Dendritic cell treated with granulocyte-macrophage colony-stimulating factor and Interleukin-4, amounts not matched to agents 40 ng/mL and 50 ng/mL, for 4 days (primary cell): Measurements from ENCODE around the gene STXBP1.
A peak's percentile ranks its signal among the peaks of the same experiment; 100 is the strongest.

ENCODE experiments used
- H3K27ac Mint-ChIP-seq: one replicate; pipeline ENCODE4 v1.8.0; 2022; ENCODE audit warnings: mild to moderate bottlenecking, mixed read lengths
- H3K27me3 Mint-ChIP-seq: one replicate; pipeline ENCODE4 v1.8.0; 2022; ENCODE audit warnings: mild to moderate bottlenecking, mixed read lengths
- H3K36me3 Mint-ChIP-seq: one replicate; pipeline ENCODE4 v1.8.0; 2022; ENCODE audit warnings: low read depth, mixed read lengths
- H3K4me1 Mint-ChIP-seq: one replicate; pipeline ENCODE4 v1.8.0; 2022; ENCODE audit warnings: low read depth, mixed read lengths
- H3K4me3 Mint-ChIP-seq: one replicate; pipeline ENCODE4 v1.8.0; 2022; ENCODE audit warnings: mild to moderate bottlenecking, moderate library complexity, mixed read lengths
- H3K9me3 Mint-ChIP-seq: one replicate; pipeline ENCODE4 v1.8.0; 2022; ENCODE audit warnings: mixed read lengths
- intact Hi-C: fragments of 100-400 bp; cut with micrococcal nuclease; formaldehyde crosslinking; loops from one replicate; pipeline ENCODE4 v1.15.0; 2022

The STXBP1 gene

GRCh38 chr9:127690735-127691134 is 78.7 kb downstream of the STXBP1 start:
- intact Hi-C loops = no loop called here
- no peaks in the 10 kb centered on the region for H3K4me1 Mint-ChIP-seq
- H3K27ac Mint-ChIP-seq = no peak overlapping the region
- H3K36me3 Mint-ChIP-seq = peaks cover 16% of the 10 kb centered on the region
- no peaks in the 10 kb centered on the region for H3K9me3 Mint-ChIP-seq
- H3K4me3 Mint-ChIP-seq = no peak overlapping the region
- H3K27me3 Mint-ChIP-seq = no peaks in the 10 kb centered on the region

- Mint-ChIP-seq H3K4me3 (no peak overlapping the region), H3K9me3 (no peaks in the 10 kb centered on the region), H3K4me1 (no peaks in the 10 kb centered on the region), H3K27ac (no peak overlapping the region), H3K27me3 (no peaks in the 10 kb centered on the region), H3K36me3 (peaks cover 16% of the 10 kb centered on the region)
- intact Hi-C loops = no loop called here
Observed at GRCh38 chr9:127692071-127692470, 80.0 kb downstream of the STXBP1 start.

GRCh38 chr9:127693143-127693542 is 81.1 kb downstream of the STXBP1 start:
- no peaks in the 10 kb centered on the region for H3K9me3 Mint-ChIP-seq

GRCh38 chr9:127693697-127694096 is 81.6 kb downstream of the STXBP1 start:
- H3K4me3 Mint-ChIP-seq = no peak overlapping the region
- H3K27me3 Mint-ChIP-seq = no peaks in the 10 kb centered on the region
- peaks cover 16% of the 10 kb centered on the region for H3K36me3 Mint-ChIP-seq
- intact Hi-C loops = no loop called here
- H3K4me1 Mint-ChIP-seq = peaks cover 9% of the 10 kb centered on the region
- no peak overlapping the region for H3K27ac Mint-ChIP-seq
- H3K9me3 Mint-ChIP-seq = no peaks in the 10 kb centered on the region

More at GRCh38 chr9:127693143-127693542, 81.1 kb downstream of the STXBP1 start:
- intact Hi-C loops = no loop called here
- Mint-ChIP-seq H3K27me3 (no peaks in the 10 kb centered on the region), H3K4me3 (no peak overlapping the region), H3K4me1 (peaks cover 6% of the 10 kb centered on the region), H3K36me3 (peaks cover 16% of the 10 kb centered on the region), H3K27ac (no peak overlapping the region)

- no peak overlapping the region for H3K27ac Mint-ChIP-seq
- H3K27me3 Mint-ChIP-seq = no peaks in the 10 kb centered on the region
- no peak overlapping the region for H3K4me3 Mint-ChIP-seq
- H3K4me1 Mint-ChIP-seq = peaks cover 22% of the 10 kb centered on the region
- intact Hi-C loops = no loop called here
- no peaks in the 10 kb centered on the region for H3K9me3 Mint-ChIP-seq
- peaks cover 10% of the 10 kb centered on the region for H3K36me3 Mint-ChIP-seq
Observed at GRCh38 chr9:127694890-127695720, 83.0 kb downstream of the STXBP1 start.

- H3K9me3 Mint-ChIP-seq = no peaks in the 10 kb centered on the region
Observed at GRCh38 chr9:127697575-127697974, 85.5 kb downstream of the STXBP1 start.

GRCh38 chr9:127698386-127698785 is 86.3 kb downstream of the STXBP1 start:
- Mint-ChIP-seq H3K27ac (peak overlapping the region; percentile 96), H3K4me3 (no peak overlapping the region), H3K4me1 (peaks cover 26% of the 10 kb centered on the region), H3K36me3 (no peaks in the 10 kb centered on the region), H3K9me3 (no peaks in the 10 kb centered on the region), H3K27me3 (peaks cover 3% of the 10 kb centered on the region)
- intact Hi-C loops = no loop called here

More at GRCh38 chr9:127697575-127697974, 85.5 kb downstream of the STXBP1 start:
- intact Hi-C loops = no loop called here
- Mint-ChIP-seq H3K4me1 (peaks cover 26% of the 10 kb centered on the region), H3K27ac (peak overlapping the region; percentile 96), H3K27me3 (peaks cover 3% of the 10 kb centered on the region), H3K36me3 (no peaks in the 10 kb centered on the region), H3K4me3 (no peak overlapping the region)

GRCh38 chr9:127698985-127699670 is 87.1 kb downstream of the STXBP1 start:
- intact Hi-C loops = loop anchor here (1.0 kb wide), 1 partner anchor 16 kb away; the partner anchor contains the start of gene PTRH1
- H3K4me1 Mint-ChIP-seq = peaks cover 26% of the 10 kb centered on the region
- no peaks in the 10 kb centered on the region for H3K9me3 Mint-ChIP-seq
- peaks cover 3% of the 10 kb centered on the region for H3K27me3 Mint-ChIP-seq
- peak overlapping the region; percentile 63 for H3K4me3 Mint-ChIP-seq
- H3K27ac Mint-ChIP-seq = peak overlapping the region; percentile 96
- no peaks in the 10 kb centered on the region for H3K36me3 Mint-ChIP-seq

- Mint-ChIP-seq H3K27me3 (peaks cover 5% of the 10 kb centered on the region), H3K36me3 (no peaks in the 10 kb centered on the region), H3K4me3 (no peak overlapping the region), H3K9me3 (no peaks in the 10 kb centered on the region), H3K4me1 (peaks cover 26% of the 10 kb centered on the region), H3K27ac (peak overlapping the region; percentile 96)
- intact Hi-C loops = no loop called here
Observed at GRCh38 chr9:127700140-127700539, 88.1 kb downstream of the STXBP1 start.

GRCh38 chr9:127700594-127701255 is 88.6 kb downstream of the STXBP1 start:
- H3K4me1 Mint-ChIP-seq = peaks cover 26% of the 10 kb centered on the region
- no peaks in the 10 kb centered on the region for H3K36me3 Mint-ChIP-seq
- no peak overlapping the region for H3K4me3 Mint-ChIP-seq
- H3K9me3 Mint-ChIP-seq = no peaks in the 10 kb centered on the region
- peaks cover 5% of the 10 kb centered on the region for H3K27me3 Mint-ChIP-seq
- intact Hi-C loops = no loop called here
- peak overlapping the region; percentile 96 for H3K27ac Mint-ChIP-seq

GRCh38 chr9:127703289-127703946 is 91.3 kb downstream of the STXBP1 start:
- H3K4me3 Mint-ChIP-seq = no peak overlapping the region
- no peaks in the 10 kb centered on the region for H3K36me3 Mint-ChIP-seq
- intact Hi-C loops = no loop called here
- H3K27ac Mint-ChIP-seq = no peak overlapping the region
- H3K27me3 Mint-ChIP-seq = peaks cover 7% of the 10 kb centered on the region
- peaks cover 2% of the 10 kb centered on the region for H3K9me3 Mint-ChIP-seq
- H3K4me1 Mint-ChIP-seq = peaks cover 23% of the 10 kb centered on the region

- Mint-ChIP-seq H3K36me3 (no peaks in the 10 kb centered on the region), H3K4me3 (no peak overlapping the region), H3K27ac (no peak overlapping the region), H3K27me3 (peaks cover 19% of the 10 kb centered on the region), H3K4me1 (peaks cover 6% of the 10 kb centered on the region), H3K9me3 (peaks cover 8% of the 10 kb centered on the region)
- intact Hi-C loops = no loop called here
Observed at GRCh38 chr9:127705577-127706379, 93.7 kb downstream of the STXBP1 start.

- H3K4me1 Mint-ChIP-seq = peaks cover 16% of the 10 kb centered on the region
- H3K4me3 Mint-ChIP-seq = no peak within 1 kb of the TSS
- peaks cover 3% of the 10 kb centered on the region for H3K36me3 Mint-ChIP-seq
- peaks cover 8% of the 10 kb centered on the region for H3K9me3 Mint-ChIP-seq
- intact Hi-C loops = no loop called here
- H3K27ac Mint-ChIP-seq = peak within 1 kb of the TSS; percentile 42
- peaks cover 20% of the 10 kb centered on the region for H3K27me3 Mint-ChIP-seq
Observed at GRCh38 chr9:127706836-127707241, 94.8 kb downstream of the STXBP1 start, which contains the start of gene CFAP157. Gene CFAP157 (plus strand): TSS chr9:127706988. CDS start chr9:127707032, 44 bp downstream.
